ENCODE results near the gene ARRB2. TPM values are rescaled to one million over a fixed set of nuclear protein-coding genes. Genes with fewer than 3 reads are reported as not detected.

Gene ARRB2
- total RNA-seq, 4 donors from 2014 or later = 4.4 to 24.8 (median 10.1) TPM

DNA sequence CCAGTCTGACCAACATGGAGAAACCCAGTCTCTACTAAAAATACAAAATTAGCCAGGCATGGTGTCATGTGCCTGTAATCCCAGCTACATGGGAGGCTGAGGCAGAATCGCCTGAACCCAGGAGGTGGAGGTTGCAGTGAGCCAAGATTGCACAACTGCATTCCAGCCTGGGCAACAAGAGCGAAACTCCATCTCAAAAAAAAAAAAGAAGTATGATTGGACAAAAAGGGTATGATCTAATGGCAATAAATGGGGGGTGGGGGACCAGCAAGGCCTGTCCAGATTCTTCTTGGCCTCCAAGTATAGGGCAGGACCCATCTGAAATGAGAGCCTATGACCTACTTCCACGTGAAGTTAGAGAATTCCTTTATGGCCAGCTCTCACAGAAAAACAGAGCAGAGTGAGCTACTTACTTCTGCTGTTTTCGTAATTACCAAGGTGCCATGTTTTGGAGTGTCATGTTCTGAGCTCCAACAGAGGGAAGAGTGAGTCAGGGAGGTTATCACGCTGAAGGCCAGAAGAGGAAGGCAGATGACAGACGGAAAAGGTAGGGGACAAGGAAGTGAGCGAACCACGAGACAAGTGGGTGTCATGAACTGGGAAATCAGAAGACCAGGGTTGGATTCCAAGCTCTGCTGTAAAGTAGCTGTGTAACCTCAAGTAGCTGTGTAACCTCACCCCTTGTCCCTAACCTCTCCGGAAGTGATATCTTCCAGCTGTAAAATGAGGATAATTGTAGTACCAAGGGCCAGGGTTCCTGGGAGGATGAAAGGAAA, 25.6 kb downstream of the ARRB2 start:
- no peak for DNase-seq
- no peaks in the 10 kb centered on the region for H3K9me3 ChIP-seq
- peaks cover 9 to 39% (median 14%) of the 10 kb centered on the region in 3 donors for H3K4me1 ChIP-seq
- peak in 1 of 4 donors; percentile 24 for TF ChIP-seq POLR2A (IDR thresholded peaks at IDR 0.05)
- TF ChIP-seq, protein P1, sequence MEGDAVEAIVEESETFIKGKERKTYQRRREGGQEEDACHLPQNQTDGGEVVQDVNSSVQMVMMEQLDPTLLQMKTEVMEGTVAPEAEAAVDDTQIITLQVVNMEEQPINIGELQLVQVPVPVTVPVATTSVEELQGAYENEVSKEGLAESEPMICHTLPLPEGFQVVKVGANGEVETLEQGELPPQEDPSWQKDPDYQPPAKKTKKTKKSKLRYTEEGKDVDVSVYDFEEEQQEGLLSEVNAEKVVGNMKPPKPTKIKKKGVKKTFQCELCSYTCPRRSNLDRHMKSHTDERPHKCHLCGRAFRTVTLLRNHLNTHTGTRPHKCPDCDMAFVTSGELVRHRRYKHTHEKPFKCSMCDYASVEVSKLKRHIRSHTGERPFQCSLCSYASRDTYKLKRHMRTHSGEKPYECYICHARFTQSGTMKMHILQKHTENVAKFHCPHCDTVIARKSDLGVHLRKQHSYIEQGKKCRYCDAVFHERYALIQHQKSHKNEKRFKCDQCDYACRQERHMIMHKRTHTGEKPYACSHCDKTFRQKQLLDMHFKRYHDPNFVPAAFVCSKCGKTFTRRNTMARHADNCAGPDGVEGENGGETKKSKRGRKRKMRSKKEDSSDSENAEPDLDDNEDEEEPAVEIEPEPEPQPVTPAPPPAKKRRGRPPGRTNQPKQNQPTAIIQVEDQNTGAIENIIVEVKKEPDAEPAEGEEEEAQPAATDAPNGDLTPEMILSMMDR (IDR thresholded peaks at IDR 0.05) = no peak
- 62 to 68% methylated on average over 9 of the region's 9 CpGs for WGBS, 2 donors
- H3K4me3 ChIP-seq = no peak overlapping the region
- intact Hi-C loops (cut with DNase I) = loop anchor here (5.0 kb wide), 1 partner anchor 51 kb away; the partner anchor contains the start of genes GLTPD2 and VMO1
- H3K27ac ChIP-seq = peak overlapping the region in 2 of 4 donors; percentile 35 to 39
- H3K36me3 ChIP-seq = peaks cover 0 to 31% (median 0%) of the 10 kb centered on the region in 3 donors
- no peaks in the 10 kb centered on the region for H3K27me3 ChIP-seq

DNA sequence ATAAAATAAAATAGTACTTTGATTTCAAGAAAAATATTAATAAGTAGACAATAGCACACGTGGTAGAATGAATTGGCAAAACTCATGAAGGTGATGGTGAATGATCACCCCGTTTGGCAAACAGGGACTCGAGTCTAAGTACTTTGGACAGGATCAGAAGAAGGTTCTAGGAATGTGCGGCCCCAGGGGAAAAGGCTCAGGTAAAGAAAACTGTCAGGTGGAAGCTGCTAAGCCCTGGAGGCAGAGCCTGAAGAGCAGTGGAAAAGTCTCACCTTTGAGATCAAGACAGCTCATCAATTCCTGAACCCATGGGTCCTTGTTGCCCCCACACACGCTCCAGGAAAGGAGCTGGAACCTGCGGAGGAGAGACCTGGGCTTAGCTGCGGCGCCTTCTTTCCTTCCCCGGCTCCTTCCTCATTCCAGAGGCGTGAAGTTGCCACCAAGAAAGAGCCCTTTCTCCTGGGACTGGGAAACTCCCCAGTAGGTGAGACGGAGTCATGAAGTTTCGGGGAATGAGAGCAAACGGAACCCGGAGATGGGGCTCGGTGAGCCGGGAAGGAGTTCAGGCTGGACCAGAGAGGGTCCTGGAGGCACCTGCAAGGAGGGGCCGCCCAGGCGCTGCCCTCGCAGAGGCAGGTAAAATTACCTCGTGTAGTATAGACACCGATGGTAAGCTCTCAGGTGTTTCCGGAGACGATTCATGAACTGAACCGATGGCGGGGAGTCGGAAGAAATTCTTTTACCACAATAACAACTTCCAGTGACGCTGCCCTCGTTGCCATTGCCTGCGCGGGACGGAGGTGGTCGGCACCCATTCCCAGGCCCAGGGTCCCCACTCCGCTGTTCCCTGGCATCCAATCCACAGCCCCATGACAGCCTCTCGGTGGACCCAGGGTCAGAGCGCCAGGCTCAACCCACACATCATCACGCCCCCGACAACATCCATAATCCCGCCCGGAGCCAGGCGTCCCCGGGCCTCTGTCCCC, 28.0 kb downstream of the ARRB2 start:
- Histone ChIP-seq H3K36me3 (peaks cover 0 to 23% (median 0%) of the 10 kb centered on the region in 3 donors), H3K27me3 (peaks cover 0 to under 1% (median 0%) of the 10 kb centered on the region in 4 donors), H3K9me3 (no peaks in the 10 kb centered on the region), H3K27ac (peak overlapping the region; percentile 55 to 81 (median 77)), H3K4me3 (peak overlapping the region; percentile 48 to 85 (median 76)), H3K4me1 (peaks cover 6 to 22% (median 9%) of the 10 kb centered on the region in 3 donors)
- intact Hi-C loops (cut with DNase I) = loop anchor here (5.0 kb wide), 1 partner anchor 49 kb away; the partner anchor contains the start of genes GLTPD2 and VMO1
- no peak for DNase-seq
- 7 to 11% methylated on average over 33 of the region's 41 CpGs for WGBS, 2 donors
- TF ChIP-seq, protein P1 (IDR thresholded peaks at IDR 0.05) = no peak
- peak in 1 of 4 donors; percentile 20 for TF ChIP-seq POLR2A (IDR thresholded peaks at IDR 0.05)

DNA sequence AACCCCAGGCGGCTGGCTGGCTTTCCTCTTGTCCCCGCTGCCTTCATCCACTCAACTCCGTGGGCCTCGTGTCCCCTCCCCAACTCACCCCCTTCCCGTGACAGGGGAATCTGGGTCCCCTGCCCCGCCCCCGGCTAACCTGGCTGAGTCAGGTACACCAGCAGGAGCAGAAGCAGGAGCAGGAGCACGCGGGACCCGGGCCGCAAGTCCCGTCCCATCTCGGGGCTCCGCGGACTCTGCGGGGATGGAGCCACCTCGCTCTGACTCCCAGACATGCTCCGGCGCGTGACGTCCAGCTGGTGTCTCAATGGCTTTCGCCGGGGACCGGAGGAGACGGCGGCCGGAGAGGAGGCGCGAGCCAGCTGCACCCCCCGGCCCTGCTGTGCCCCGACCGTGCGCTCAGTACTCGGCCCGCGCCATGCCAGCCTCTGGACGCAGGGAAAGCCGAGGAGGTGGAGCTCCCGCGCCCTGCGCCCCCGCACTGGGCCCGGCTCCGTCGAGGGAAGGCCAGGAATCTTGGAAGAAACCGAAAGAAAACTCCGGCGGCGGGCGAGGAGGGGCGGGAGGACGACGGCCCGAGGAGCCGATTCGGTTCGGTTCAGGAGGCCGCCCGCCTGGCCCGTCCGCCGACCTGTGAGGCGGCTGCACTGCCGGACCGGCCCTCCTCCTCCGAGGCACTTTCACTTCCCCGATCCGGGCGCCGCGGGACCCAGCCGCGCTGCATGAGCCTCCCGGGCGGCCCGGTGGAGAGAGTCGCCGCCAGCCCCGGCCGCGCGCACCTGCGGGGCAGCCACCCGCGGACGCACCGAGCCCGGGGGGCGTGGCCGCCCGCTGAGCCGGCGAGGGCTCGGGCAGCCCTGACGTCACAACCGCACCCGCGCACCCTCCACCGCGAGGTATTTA, 28.9 kb downstream of the ARRB2 start, which contains the start of the genes CXCL16 and ZMYND15:
Gene CXCL16 (minus strand): TSS at position 807 of the 903 bp plus-strand sequence. CDS start 589 bp downstream, at position 218.
Gene ZMYND15 (plus strand): TSS at position 712 of the 903 bp plus-strand sequence. CDS start 716 bp downstream, outside the sequence.
- 0% methylated on average over 2 of the region's 100 CpGs for WGBS, 2 donors
- TF ChIP-seq, protein P1 (IDR thresholded peaks at IDR 0.05) = no peak
- TF ChIP-seq POLR2A (IDR thresholded peaks at IDR 0.05) = peak in 3 of 4 donors; percentile 15 to 63 (median 52)
- no peak for DNase-seq
- H3K4me3 ChIP-seq = peak within 1 kb of the TSS; percentile 48 to 85 (median 76)
- peak within 1 kb of the TSS; percentile 55 to 81 (median 77) for H3K27ac ChIP-seq
- peaks cover 6 to 22% (median 9%) of the 10 kb centered on the region in 3 donors for H3K4me1 ChIP-seq
- peaks cover 0 to 10% (median 0%) of the 10 kb centered on the region in 4 donors for H3K27me3 ChIP-seq
- peaks cover 0 to 13% (median 0%) of the 10 kb centered on the region in 3 donors for H3K36me3 ChIP-seq
- intact Hi-C loops (cut with DNase I) = loop anchor here (5.0 kb wide), 1 partner anchor 48 kb away; the partner anchor contains the start of genes GLTPD2 and VMO1
- H3K9me3 ChIP-seq = no peaks in the 10 kb centered on the region

DNA sequence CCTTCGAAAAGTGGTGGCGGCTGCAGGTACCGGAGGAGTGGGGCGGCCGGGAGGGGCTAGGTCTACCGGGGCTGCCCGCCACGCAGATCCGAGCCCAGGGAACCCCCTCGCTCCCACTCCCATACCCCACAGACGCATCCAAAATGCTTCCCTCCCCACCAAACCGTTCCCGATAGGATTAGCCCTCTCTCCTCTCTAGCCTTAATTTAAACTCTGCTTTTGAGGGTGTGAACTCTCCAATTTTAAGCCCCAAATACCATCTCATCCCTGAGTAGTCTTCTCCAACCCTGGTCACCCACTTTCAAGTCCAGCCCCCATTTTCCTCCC, 29.6 kb downstream of the ARRB2 start:
- peaks cover 0 to 16% (median 0%) of the 10 kb centered on the region in 4 donors for H3K27me3 ChIP-seq
- DNase-seq = no peak
- no peaks in the 10 kb centered on the region for H3K9me3 ChIP-seq
- WGBS, 2 donors = 9 to 23% methylated on average over 8 to 11 of the region's 13 CpGs
- H3K4me1 ChIP-seq = peaks cover 6 to 27% (median 9%) of the 10 kb centered on the region in 3 donors
- H3K27ac ChIP-seq = peak overlapping the region; percentile 55 to 81 (median 77)
- peaks cover 0 to 7% (median 0%) of the 10 kb centered on the region in 3 donors for H3K36me3 ChIP-seq
- TF ChIP-seq, protein P1 (IDR thresholded peaks at IDR 0.05) = no peak
- no peak for TF ChIP-seq POLR2A (IDR thresholded peaks at IDR 0.05)
- intact Hi-C loops (cut with DNase I) = no loop called here
- peak overlapping the region; percentile 48 to 85 (median 76) for H3K4me3 ChIP-seq

All from esophagus squamous epithelium (tissue), 5 donors.